Heart right ventricle (tissue), 16 donors: ENCODE data around the gene NAV3. TPM values are rescaled to one million over a fixed set of nuclear protein-coding genes. Genes with fewer than 3 reads are reported as not detected.

ENCODE experiments used
- ATAC-seq, 8 donors: fragments of 200-7000 bp; cut with Tn5 transposase; one replicate each; pipeline ENCODE4 v1.9.1; 2020; ENCODE audit warnings: mild to moderate bottlenecking in 8 of 8, moderate library complexity in 8 of 8, moderate number of reproducible peaks in 1 of 8
- DNase-seq, 2 donors: peaks; one replicate each; pipeline ENCODE4 v3.0.0-alpha.2; 2020
- H3K27ac ChIP-seq, 10 donors: fragments of 200-600 bp; sonication (generic) in 2 of 10; one replicate each; pipeline versions ENCODE4 v1.5.0 to v1.8.0; 2020 to 2022; ENCODE audit warnings: mild to moderate bottlenecking in 3 of 10
- H3K27me3 ChIP-seq, 7 donors: fragments of 200-600 bp; one replicate each; pipeline ENCODE4 v1.8.0; 2021 to 2022; ENCODE audit warnings: mild to moderate bottlenecking in 2 of 7
- H3K36me3 ChIP-seq, 9 donors: fragments of 200-600 bp; sonication (generic) in 1 of 9; one replicate each; pipeline versions ENCODE4 v1.5.0 to v1.8.0; 2020 to 2022; ENCODE audit warnings: mild to moderate bottlenecking in 2 of 9
- H3K4me1 ChIP-seq, 9 donors: fragments of 200-600 bp; sonication (generic) in 1 of 9; one replicate each; pipeline versions ENCODE4 v1.5.0 to v1.8.0; 2020 to 2022; ENCODE audit warnings: mild to moderate bottlenecking in 4 of 9
- H3K4me3 ChIP-seq, 10 donors: fragments of 200-600 bp; sonication (generic) in 2 of 10; one replicate each; pipeline versions ENCODE4 v1.5.0 to v1.8.0; 2020 to 2022; ENCODE audit warnings: mild to moderate bottlenecking in 7 of 10, moderate library complexity in 2 of 10
- H3K9me3 ChIP-seq, 11 donors: fragments of 200-600 bp in 10 of 11; sonication (generic) in 2 of 11; one replicate each; pipeline versions ENCODE4 v1.5.0 to v1.8.0; 2013 to 2022; ENCODE audit warnings: mild to moderate bottlenecking in 2 of 11, control low read depth in 1 of 11, moderate library complexity in 1 of 11
- WGBS, 2 donors: extraction: QIAGEN DNeasy Blood & Tissue Kit; methylation state at CpG; one replicate each; pipeline ENCODE4 v1.1.7; 2013; ENCODE audit warnings: inconsistent platforms in 1 of 2; 5-methylcytosine and 5-hydroxymethylcytosine counted together
- intact Hi-C, 10 donors: fragments of 100-400 bp; cut with DNase I; formaldehyde crosslinking; loops; one replicate each; pipeline versions ENCODE4 v1.11.1 to v1.14.2; 2022
- polyA plus RNA-seq, 2 donors: library from polyadenylated mRNA; stranded (reverse); fragments of 200-250 nt; gene quantifications; one replicate each; pipeline ENCODE4 v1.2.3, GENCODE V29; 2013
- total RNA-seq, 10 donors: library from RNA; stranded (reverse); fragmentation: NEBNext Ultra II Directional in 3 of 10; extraction: Animal tissue kit (Norgen Biotek cat#: 25700) in 3 of 10; gene quantifications; one replicate each; pipeline versions ENCODE4 v1.2.1 to v1.2.4, GENCODE V29; 2021 to 2023
- TF ChIP-seq, protein P1 (sequence below), 9 donors: fragments of 200-600 bp; sonication (generic) in 2 of 9; IDR thresholded peaks; one replicate each; pipeline versions ENCODE4 v1.5.0 to v1.8.0; 2021 to 2022; ENCODE audit warnings: antibody characterized with exemption in 9 of 9, mild to moderate bottlenecking in 5 of 9, moderate library complexity in 1 of 9
- donor health status: Arrhythmogenic right ventricular cardiomyopathy.
- donor health status: ischemic (EF 13 %, LVEDD 7.1; RV severe dilation, severe dysfunction).
- donor health status: healthy with polysubstance abuse.
- donor health status: DM: no; HTN: yes; CAD: no.
- donor health status: DM: no; HTN: no; CAD: no.
- donor health status: ischemic (EF 25% LVEDD 6.9; RV normal size, moderate dysfunction).
- donor health status: ischemic (EF 25% LVEDD 5.7; RV mildly dilated, moderate dysfunction).
- donor health status: healthy.
- donor health status: DM: yes; HTN: yes; CAD: no.
- donor health status: Ischemic cardiomyopathy.
- donor health status: ischemic (EF 35%, LVEDD 5.7; RV mildly dilated, moderate dysfunction).
- donor health status: nonischemic (EF 11% LVEDD 7.7; RV severe dilation, severe dysfunction).
- donor health status: DM: yes; HTN: yes; CAD: no.
- donor health status: PGD.
- donor health status: ischemic (EF 29% LVEDD 5.4; RV normal size, mild dysfunction).
- donor health status: nonischemic (EF 23%, LVEDD 6.1; RV moderate dilation, normal function).

Gene NAV3
- total and polyA plus RNA-seq, 12 donors, result 0.91 to 7.6 (median 4.6) TPM

DNA sequence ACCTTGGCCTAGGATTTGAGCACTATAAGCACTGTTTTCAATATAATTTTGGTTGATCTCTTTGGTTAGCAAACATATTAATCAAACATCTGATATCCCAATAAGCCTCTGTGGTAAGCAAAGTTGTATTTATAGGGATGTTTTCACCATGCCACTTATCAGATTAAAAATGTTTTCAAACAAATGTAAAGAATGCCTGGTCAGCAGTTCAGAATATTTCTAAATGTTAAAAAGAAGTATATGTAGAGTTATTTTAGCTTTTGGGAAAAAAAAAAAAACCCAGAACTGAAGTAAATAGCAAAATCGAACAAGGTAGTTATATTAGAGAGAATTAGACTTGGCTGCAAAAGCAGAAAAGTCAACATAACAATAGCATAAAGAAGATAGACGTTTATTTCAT lies 3.9 kb downstream of the NAV3 start:
- ATAC-seq, result no peak
- Histone ChIP-seq H3K36me3 (no peaks in the 10 kb centered on the region), H3K27me3 (no peaks in the 10 kb centered on the region), H3K27ac (no peak overlapping the region), H3K4me3 (no peak overlapping the region), H3K9me3 (no peaks in the 10 kb centered on the region), H3K4me1 (peaks cover 0 to 62% (median 12%) of the 10 kb centered on the region in 9 donors)
- DNase-seq, result no peak
- intact Hi-C loops, result no loop called here
- WGBS, 2 donors, result 67 to 75% methylated on average over 2 of the region's 2 CpGs
- TF ChIP-seq, protein P1, sequence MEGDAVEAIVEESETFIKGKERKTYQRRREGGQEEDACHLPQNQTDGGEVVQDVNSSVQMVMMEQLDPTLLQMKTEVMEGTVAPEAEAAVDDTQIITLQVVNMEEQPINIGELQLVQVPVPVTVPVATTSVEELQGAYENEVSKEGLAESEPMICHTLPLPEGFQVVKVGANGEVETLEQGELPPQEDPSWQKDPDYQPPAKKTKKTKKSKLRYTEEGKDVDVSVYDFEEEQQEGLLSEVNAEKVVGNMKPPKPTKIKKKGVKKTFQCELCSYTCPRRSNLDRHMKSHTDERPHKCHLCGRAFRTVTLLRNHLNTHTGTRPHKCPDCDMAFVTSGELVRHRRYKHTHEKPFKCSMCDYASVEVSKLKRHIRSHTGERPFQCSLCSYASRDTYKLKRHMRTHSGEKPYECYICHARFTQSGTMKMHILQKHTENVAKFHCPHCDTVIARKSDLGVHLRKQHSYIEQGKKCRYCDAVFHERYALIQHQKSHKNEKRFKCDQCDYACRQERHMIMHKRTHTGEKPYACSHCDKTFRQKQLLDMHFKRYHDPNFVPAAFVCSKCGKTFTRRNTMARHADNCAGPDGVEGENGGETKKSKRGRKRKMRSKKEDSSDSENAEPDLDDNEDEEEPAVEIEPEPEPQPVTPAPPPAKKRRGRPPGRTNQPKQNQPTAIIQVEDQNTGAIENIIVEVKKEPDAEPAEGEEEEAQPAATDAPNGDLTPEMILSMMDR (IDR thresholded peaks at IDR 0.05), result no peak

GRCh38 chr12:77835969-77836368 lies 5.3 kb downstream of the NAV3 start:
- Histone ChIP-seq H3K36me3 (no peaks in the 10 kb centered on the region), H3K4me3 (no peak overlapping the region), H3K9me3 (no peaks in the 10 kb centered on the region), H3K27me3 (no peaks in the 10 kb centered on the region), H3K27ac (peak overlapping the region in 2 of 10 donors; percentile 5 to 22), H3K4me1 (peaks cover 0 to 50% (median 8%) of the 10 kb centered on the region in 9 donors)
- no peak for ATAC-seq
- TF ChIP-seq, protein P1 (IDR thresholded peaks at IDR 0.05), result no peak
- intact Hi-C loops, result no loop called here
- no peak for DNase-seq

- DNase-seq (peak; percentile 18 to 57), ATAC-seq (peak; percentile 68 to 87 (median 82))
- Histone ChIP-seq H3K9me3 (no peaks in the 10 kb centered on the region), H3K27ac (peak overlapping the region in 3 of 10 donors; percentile 13 to 69 (median 62)), H3K36me3 (no peaks in the 10 kb centered on the region), H3K27me3 (no peaks in the 10 kb centered on the region), H3K4me3 (no peak overlapping the region), H3K4me1 (peaks cover 0 to 49% (median 15%) of the 10 kb centered on the region in 9 donors)
- TF ChIP-seq, protein P1 (IDR thresholded peaks at IDR 0.05), result no peak
- intact Hi-C loops, result no loop called here
- 46 to 60% methylated on average over 3 of the region's 3 CpGs for WGBS, 2 donors
These were observed 7.2 kb downstream of the NAV3 start for GRCh38 chr12:77837876-77838291.

DNA sequence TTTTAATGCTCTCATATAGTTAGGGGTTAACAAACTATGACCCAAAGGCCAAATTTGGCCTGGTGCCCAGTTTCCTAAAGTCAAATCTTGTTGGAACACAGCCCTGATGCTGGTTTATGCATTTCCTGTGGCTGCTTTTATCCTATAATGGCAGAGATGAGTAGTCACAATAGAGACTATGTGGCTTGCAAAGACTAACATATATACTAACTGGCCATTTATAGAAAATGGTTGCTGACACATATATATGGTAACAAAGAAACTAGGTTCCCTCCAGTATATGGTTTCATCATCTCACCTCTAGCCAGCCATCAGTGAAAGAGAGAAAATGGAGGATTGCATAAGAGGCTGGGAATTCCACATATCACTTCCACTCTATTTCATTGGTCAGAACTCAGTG lies 10.8 kb downstream of the NAV3 start:
- TF ChIP-seq, protein P1 (IDR thresholded peaks at IDR 0.05), result no peak
- Histone ChIP-seq H3K27me3 (no peaks in the 10 kb centered on the region), H3K36me3 (no peaks in the 10 kb centered on the region), H3K9me3 (no peaks in the 10 kb centered on the region), H3K4me1 (peaks cover 0 to 38% (median 12%) of the 10 kb centered on the region in 9 donors), H3K4me3 (no peak overlapping the region), H3K27ac (no peak overlapping the region)
- DNase-seq (peak in 1 of 2 donors; percentile 40), ATAC-seq (peak in 2 of 8 donors; percentile 30 to 37)
- intact Hi-C loops, result loop anchor here in 1 of 10 donors (10.0 kb wide), 1 partner anchor 63 kb away; no protein-coding TSS in a partner anchor
